MM.1S (cell line): ENCODE results near the gene DBF4.
A peak's percentile ranks its signal among the peaks of the same experiment; 100 is the strongest.

Experiments
- DNase-seq: peaks from one replicate; pipeline ENCODE4 v3.0.0-alpha.2; 2015
- H2AFZ ChIP-seq: fragments of 300-600 bp; sonication (generic); 2 replicates; pipeline ENCODE4 v1.6.0; 2016; ENCODE audit warnings: antibody characterized with exemption, low read length
- H3F3A ChIP-seq: fragments of 300-600 bp; sonication (generic); 2 replicates; pipeline ENCODE4 v1.6.1; 2016; ENCODE audit warnings: mild to moderate bottlenecking, antibody characterized with exemption, low read length, moderate library complexity, mixed read lengths; ENCODE audit not compliant: insufficient read depth
- H3K27ac ChIP-seq: fragments of 300-600 bp; sonication (generic); 2 replicates; pipeline ENCODE4 v1.5.1; 2016; ENCODE audit warnings: mild to moderate bottlenecking, low read length
- H3K27me3 ChIP-seq: fragments of 300-600 bp; sonication (generic); replicated peaks from 2 replicates; pipeline ENCODE4 v1.6.0; 2016; ENCODE audit warnings: low read length; ENCODE audit not compliant: insufficient read depth
- H3K36me3 ChIP-seq: fragments of 300-600 bp; sonication (generic); replicated peaks from 2 replicates; pipeline ENCODE4 v1.6.1; 2016; ENCODE audit warnings: mild to moderate bottlenecking, low read length, mixed read lengths; ENCODE audit not compliant: insufficient read depth
- H3K4me1 ChIP-seq: fragments of 300-600 bp; sonication (generic); 2 replicates; pipeline ENCODE4 v1.6.1; 2016; ENCODE audit warnings: low read length, mixed read lengths
- H3K4me2 ChIP-seq: fragments of 300-600 bp; sonication (generic); 2 replicates; pipeline ENCODE4 v1.6.0; 2016; ENCODE audit warnings: low read depth, low read length
- H3K4me3 ChIP-seq: fragments of 300-600 bp; sonication (generic); 2 replicates; pipeline ENCODE4 v1.5.1; 2016; ENCODE audit warnings: low read length, mixed read lengths
- H3K79me2 ChIP-seq: fragments of 300-600 bp; sonication (generic); 2 replicates; pipeline ENCODE4 v1.6.1; 2016; ENCODE audit warnings: mixed run types, low read length, mixed read lengths
- H3K9ac ChIP-seq: fragments of 300-600 bp; sonication (generic); 2 replicates; pipeline ENCODE4 v1.6.1; 2016; ENCODE audit warnings: low read length, mixed read lengths
- H3K9me2 ChIP-seq: fragments of 300-600 bp; sonication (generic); replicated peaks from 2 replicates; pipeline ENCODE4 v1.6.1; 2016; ENCODE audit warnings: mild to moderate bottlenecking, low read length, mixed read lengths; ENCODE audit not compliant: insufficient read depth
- H3K9me3 ChIP-seq: fragments of 300-600 bp; sonication (generic); replicated peaks from 2 replicates; pipeline ENCODE4 v1.6.1; 2016; ENCODE audit warnings: mild to moderate bottlenecking, low read length, mixed read lengths; ENCODE audit not compliant: insufficient read depth
- H4K20me1 ChIP-seq: fragments of 300-600 bp; sonication (generic); 2 replicates; pipeline ENCODE4 v1.6.1; 2016; ENCODE audit warnings: mild to moderate bottlenecking, low read length, moderate library complexity, mixed read lengths; ENCODE audit not compliant: insufficient read depth
- EZH2 ChIP-seq: fragments of 300-600 bp; sonication (generic); optimal IDR thresholded peaks from 2 replicates; pipeline ENCODE3; 2017; ENCODE audit warnings: low read depth, mild to moderate bottlenecking, antibody characterized with exemption, low read length, mixed read lengths
- EZH2phosphoT487 ChIP-seq: fragments of 300-600 bp; sonication (generic); IDR thresholded peaks from 2 replicates; pipeline ENCODE4 v1.6.1; 2018; ENCODE audit warnings: antibody characterized with exemption, low read length
- TF ChIP-seq, protein P1 (sequence below): fragments of 300-600 bp; sonication (generic); IDR thresholded peaks from 2 replicates; pipeline ENCODE4 v1.5.1; 2016; ENCODE audit warnings: antibody characterized with exemption, low read length, mixed read lengths

Gene DBF4

DNA sequence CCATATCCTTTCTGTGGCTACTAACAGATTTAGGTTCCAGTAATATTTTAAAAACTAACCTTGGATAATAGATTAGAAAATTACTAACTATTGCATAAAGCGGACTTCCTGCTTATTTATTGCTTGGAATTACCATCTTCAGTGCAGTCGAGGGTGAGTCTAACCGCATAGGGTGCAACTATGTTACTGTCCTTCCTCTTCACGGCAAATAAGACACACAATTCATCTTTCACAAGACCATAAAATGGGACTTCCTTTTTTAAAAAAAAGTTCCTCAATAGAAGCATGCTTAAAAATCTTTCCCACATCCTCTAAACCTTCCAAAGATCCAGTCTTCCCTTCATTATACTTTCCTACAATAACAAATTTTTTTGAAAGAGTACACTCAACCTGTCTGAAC, 2.2 kb upstream of the DBF4 start:
- TF ChIP-seq EZH2: no peak
- Histone ChIP-seq H2AFZ (no peak overlapping the region), H3K9me2 (no peaks in the 10 kb centered on the region), H3K4me2 (peak overlapping the region; percentile 84), H3K4me1 (peaks cover 5% of the 10 kb centered on the region; the same call in 1 of the 2 replicates), H3K4me3 (peak overlapping the region; percentile 94; the same call in 1 of the 2 replicates), H3K79me2 (peaks cover 90% of the 10 kb centered on the region), H3F3A (peaks cover 20% of the 10 kb centered on the region), H3K27ac (no peak overlapping the region), H3K36me3 (0 out of 2 replicates have a peak, but pooled peaks cover 8% of the 10 kb centered on the region), H3K27me3 (no peaks in the 10 kb centered on the region), H3K9ac (no peak overlapping the region), H4K20me1 (no peaks in the 10 kb centered on the region), H3K9me3 (no peaks in the 10 kb centered on the region)
- no peak for DNase-seq

DNA sequence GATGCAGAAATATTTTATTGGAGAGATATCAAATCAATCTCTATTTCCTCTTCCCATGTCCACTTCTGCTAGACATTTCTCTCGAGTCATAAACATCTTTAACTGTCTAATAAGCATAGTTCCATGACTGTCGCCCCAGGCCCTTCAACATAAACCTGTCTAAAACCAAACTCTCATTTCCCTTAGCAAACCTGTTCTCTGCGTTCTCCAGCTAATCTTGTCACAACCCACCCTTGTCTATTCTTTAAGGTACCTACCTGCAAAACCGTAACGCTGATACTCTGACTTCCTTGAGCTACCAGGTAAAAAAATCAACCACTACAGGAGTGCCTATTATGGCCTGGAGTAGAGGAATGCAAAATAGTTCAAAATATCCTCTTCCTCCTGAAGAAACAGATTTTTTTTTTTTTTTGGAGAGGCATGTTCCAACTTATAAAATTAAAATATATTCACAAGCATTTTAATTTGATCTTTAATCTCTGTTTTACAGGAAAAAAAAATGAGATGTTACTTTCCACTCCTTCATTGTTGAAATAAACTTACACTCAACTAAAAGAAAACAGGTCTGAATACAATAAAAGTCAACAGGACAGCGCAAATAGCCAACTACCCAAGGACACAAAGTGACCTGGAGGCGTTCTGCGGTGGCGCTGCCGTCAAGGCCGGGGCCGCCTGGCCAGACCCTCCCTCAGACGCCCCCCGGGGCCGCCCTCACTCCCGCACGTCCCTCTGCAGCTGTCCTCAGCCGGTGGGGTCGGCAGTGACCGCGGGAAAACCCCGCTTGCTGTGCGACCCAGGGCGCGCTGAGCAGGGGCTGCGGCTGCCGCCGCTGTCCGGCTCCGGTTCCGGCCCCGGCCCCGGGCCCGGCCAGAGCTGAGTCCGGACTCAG, 898 bp upstream of the DBF4 start:
- peak overlapping the region; percentile 89 for H2AFZ ChIP-seq
- H3K4me2 ChIP-seq: peak overlapping the region; percentile 84
- peak overlapping the region; percentile 94 for H3K4me3 ChIP-seq
- H3K27me3 ChIP-seq: no peaks in the 10 kb centered on the region
- H4K20me1 ChIP-seq: no peaks in the 10 kb centered on the region; the same call in 1 of the 2 replicates
- H3K9me3 ChIP-seq: no peaks in the 10 kb centered on the region
- H3K4me1 ChIP-seq: peaks cover 5% of the 10 kb centered on the region; the same call in 1 of the 2 replicates
- TF ChIP-seq EZH2 (no peak), EZH2phosphoT487 (no peak)
- TF ChIP-seq, protein P1, sequence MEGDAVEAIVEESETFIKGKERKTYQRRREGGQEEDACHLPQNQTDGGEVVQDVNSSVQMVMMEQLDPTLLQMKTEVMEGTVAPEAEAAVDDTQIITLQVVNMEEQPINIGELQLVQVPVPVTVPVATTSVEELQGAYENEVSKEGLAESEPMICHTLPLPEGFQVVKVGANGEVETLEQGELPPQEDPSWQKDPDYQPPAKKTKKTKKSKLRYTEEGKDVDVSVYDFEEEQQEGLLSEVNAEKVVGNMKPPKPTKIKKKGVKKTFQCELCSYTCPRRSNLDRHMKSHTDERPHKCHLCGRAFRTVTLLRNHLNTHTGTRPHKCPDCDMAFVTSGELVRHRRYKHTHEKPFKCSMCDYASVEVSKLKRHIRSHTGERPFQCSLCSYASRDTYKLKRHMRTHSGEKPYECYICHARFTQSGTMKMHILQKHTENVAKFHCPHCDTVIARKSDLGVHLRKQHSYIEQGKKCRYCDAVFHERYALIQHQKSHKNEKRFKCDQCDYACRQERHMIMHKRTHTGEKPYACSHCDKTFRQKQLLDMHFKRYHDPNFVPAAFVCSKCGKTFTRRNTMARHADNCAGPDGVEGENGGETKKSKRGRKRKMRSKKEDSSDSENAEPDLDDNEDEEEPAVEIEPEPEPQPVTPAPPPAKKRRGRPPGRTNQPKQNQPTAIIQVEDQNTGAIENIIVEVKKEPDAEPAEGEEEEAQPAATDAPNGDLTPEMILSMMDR: no peak
- H3K79me2 ChIP-seq: peaks cover 90% of the 10 kb centered on the region
- DNase-seq: peak; percentile 24
- H3K27ac ChIP-seq: peak overlapping the region; percentile 94
- H3K9ac ChIP-seq: peak overlapping the region; percentile 89
- no peaks in the 10 kb centered on the region for H3K9me2 ChIP-seq
- peaks cover 8% of the 10 kb centered on the region; the same call in 1 of the 2 replicates for H3K36me3 ChIP-seq
- H3F3A ChIP-seq: peaks cover 20% of the 10 kb centered on the region

DNA sequence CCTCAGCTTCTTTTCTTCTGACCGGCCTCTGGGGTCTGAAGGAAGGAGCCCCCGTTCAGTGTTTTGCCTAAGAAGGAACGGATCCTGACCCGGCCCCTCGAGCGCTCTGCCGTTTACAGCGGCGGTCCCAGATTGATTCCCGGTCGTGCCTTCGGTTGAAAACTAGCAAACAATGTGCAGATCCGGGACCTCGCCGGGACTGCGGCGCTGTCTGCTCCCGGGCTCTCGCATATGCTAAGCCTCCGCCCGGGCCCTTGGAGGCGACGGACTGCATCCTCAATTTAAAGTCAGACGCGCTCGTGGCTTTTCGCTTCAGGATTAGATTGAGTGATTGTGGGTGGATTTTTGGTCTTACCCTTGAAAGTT, 559 bp downstream of the DBF4 start:
- H3K4me1 ChIP-seq: peaks cover 5% of the 10 kb centered on the region; the same call in 1 of the 2 replicates
- peak overlapping the region; percentile 71 for H3K4me2 ChIP-seq
- H2AFZ ChIP-seq: peak overlapping the region; percentile 96
- H3K4me3 ChIP-seq: peak overlapping the region; percentile 94
- no peaks in the 10 kb centered on the region for H3K9me2 ChIP-seq
- peak overlapping the region; percentile 94 for H3K27ac ChIP-seq
- H3K27me3 ChIP-seq: no peaks in the 10 kb centered on the region
- TF ChIP-seq EZH2phosphoT487 (no peak), EZH2 (no peak)
- TF ChIP-seq, protein P1: no peak
- no peaks in the 10 kb centered on the region; the same call in 1 of the 2 replicates for H4K20me1 ChIP-seq
- no peaks in the 10 kb centered on the region for H3K9me3 ChIP-seq
- peaks cover 20% of the 10 kb centered on the region for H3F3A ChIP-seq
- H3K9ac ChIP-seq: peak overlapping the region; percentile 90
- H3K79me2 ChIP-seq: peaks cover 90% of the 10 kb centered on the region
- no peaks in the 10 kb centered on the region; the same call in 1 of the 2 replicates for H3K36me3 ChIP-seq
- DNase-seq: peak; percentile 71
